C4-2B (cell line): ENCODE data around the gene PRKAG3.
"Not testable (repeated sequence)": the region's sequence is repeated elsewhere in the genome, so short reads cannot be mapped to it uniquely, and the experiment has no call there.

Source experiments
- H3K27ac ChIP-seq: fragments of 450-650 bp; 2 replicates; pipeline ENCODE4 v1.5.1; 2017
- ZFX ChIP-seq: fragments of 450-650 bp; IDR thresholded peaks from 2 replicates; pipeline ENCODE4 v1.6.1; 2017
- TF ChIP-seq, protein P1 (sequence below): fragments of 450-650 bp; conservative IDR thresholded peaks from 2 replicates; pipeline ENCODE4 v1.5.1; 2017; ENCODE audit warnings: mild to moderate bottlenecking

Gene PRKAG3

DNA sequence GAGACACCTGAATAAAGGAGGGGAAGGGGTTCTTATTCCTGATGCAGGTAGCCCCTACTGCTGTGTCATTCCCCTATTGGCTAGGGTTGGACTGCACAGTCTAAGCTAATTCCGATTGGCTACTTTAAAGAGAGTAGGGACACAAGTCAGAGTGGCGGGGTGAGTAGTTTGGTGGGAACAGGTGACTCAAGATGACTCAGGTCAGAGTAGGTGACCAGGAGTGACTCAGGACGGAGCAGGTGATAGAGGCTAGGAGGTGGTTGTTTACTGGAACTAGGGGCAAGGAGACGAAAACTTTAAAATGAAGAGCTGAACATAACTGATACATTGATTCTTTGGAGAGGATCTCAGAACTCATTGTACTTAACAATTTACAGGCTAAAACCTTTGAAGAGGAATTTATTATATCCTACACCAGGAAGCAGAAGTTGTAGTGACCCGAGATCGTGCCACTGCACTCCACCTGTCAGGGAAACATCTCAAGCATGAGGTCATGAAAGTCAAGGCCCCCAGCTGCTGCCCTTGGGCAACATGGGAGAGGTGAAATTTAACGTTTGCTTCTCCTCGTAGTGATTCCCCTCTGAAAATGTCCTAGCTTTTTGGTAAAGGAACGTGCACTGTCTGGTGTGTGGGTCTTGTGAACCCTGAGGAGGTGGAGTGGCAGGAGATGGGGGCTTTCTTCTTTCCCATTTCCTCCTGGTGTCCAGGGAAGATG is 54.2 kb downstream of the PRKAG3 start:
- no peak overlapping the region for H3K27ac ChIP-seq
- TF ChIP-seq, protein P1, sequence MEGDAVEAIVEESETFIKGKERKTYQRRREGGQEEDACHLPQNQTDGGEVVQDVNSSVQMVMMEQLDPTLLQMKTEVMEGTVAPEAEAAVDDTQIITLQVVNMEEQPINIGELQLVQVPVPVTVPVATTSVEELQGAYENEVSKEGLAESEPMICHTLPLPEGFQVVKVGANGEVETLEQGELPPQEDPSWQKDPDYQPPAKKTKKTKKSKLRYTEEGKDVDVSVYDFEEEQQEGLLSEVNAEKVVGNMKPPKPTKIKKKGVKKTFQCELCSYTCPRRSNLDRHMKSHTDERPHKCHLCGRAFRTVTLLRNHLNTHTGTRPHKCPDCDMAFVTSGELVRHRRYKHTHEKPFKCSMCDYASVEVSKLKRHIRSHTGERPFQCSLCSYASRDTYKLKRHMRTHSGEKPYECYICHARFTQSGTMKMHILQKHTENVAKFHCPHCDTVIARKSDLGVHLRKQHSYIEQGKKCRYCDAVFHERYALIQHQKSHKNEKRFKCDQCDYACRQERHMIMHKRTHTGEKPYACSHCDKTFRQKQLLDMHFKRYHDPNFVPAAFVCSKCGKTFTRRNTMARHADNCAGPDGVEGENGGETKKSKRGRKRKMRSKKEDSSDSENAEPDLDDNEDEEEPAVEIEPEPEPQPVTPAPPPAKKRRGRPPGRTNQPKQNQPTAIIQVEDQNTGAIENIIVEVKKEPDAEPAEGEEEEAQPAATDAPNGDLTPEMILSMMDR, result no peak
- no peak for TF ChIP-seq ZFX

DNA sequence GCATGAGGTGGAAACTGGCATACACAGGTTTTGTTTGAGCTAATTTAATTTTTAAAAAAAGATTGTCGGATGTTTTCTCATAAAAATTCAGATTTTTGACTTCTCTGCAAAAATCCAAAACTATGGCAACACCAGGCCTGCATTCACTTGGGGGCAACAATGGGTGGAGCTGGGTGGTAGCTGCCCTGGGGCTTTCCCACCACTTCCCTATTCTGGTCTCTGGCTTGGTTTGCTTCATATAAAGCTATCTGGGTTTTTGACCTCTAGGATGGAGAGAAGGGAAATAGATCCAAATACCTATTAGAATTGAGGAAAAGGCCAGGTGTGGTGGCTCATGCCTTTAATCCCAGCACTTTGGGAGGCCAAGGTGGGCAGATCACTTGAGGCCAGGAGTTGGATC is 55.1 kb downstream of the PRKAG3 start:
- TF ChIP-seq, protein P1, result no peak
- TF ChIP-seq ZFX, result no peak
- H3K27ac ChIP-seq, result no peak overlapping the region

DNA sequence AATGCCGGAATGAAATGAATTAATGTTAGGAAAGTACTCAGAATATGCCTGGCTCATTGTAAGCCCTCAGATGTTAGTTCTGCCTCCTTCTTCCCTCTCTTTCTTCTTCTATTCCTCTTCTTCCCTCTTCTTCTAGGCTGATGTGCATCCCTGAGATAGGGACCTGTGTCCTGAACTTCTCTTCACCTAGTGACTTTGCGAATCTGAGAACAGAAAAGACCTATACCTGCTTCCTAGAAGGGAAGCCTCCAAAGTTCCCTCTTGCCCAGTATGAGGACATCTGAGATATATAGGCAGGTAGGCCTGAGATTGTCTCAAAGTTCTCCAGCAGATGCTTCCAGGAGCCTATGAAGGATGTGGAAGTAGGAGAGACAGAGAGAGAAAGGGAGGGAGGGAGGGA is 57.7 kb downstream of the PRKAG3 start:
- TF ChIP-seq, protein P1, result no peak
- no peak for TF ChIP-seq ZFX
- H3K27ac ChIP-seq, result no peak overlapping the region

DNA sequence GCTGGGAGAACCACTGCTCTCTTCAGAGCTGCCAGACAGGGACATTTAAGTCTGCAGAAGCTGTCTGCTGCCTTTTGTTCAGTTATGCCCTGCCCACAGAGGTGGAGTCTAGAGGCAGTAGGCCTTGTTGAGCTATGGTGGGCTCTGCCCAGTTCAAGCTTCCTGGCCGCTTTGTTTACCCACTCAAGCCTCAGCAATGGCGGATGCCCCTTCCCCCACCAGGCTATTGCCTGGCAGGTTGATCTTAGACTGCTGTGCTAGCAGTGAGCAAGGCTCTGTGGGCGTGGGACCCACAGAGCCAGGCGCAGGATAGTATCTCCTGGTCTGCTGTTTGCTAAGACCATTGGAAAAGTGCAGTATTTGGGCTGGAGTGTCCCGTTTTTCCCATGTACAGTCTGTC is 58.8 kb downstream of the PRKAG3 start:
- not testable (repeated sequence) for H3K27ac ChIP-seq
